Prostate gland (tissue), 2 donors: Measurements from ENCODE around the gene MXRA8.

Source experiments
- POLR2A ChIP-seq: fragments of 450-650 bp; IDR thresholded peaks from one replicate; pipeline ENCODE4 v1.6.1; 2016; ENCODE audit warnings: antibody characterized with exemption, mild to moderate bottlenecking
- POLR2AphosphoS5 ChIP-seq: sonication (generic); formaldehyde crosslinking; IDR thresholded peaks from one replicate; pipeline ENCODE4 v1.6.1; 2017; ENCODE audit warnings: antibody characterized with exemption
- TF ChIP-seq, protein P1 (sequence below), 4 experiments: fragments of 200-600 bp in 2 of 4; fragments of 450-650 bp in 2 of 4; sonication (generic) in 2 of 4; IDR thresholded peaks; 1 replicate in 3 of 4; 2 replicates in 1 of 4; pipeline ENCODE4 v1.5.1; 2016 to 2019; ENCODE audit warnings: antibody characterized with exemption in 4 of 4, mild to moderate bottlenecking in 2 of 4, moderate library complexity in 2 of 4

DNA sequence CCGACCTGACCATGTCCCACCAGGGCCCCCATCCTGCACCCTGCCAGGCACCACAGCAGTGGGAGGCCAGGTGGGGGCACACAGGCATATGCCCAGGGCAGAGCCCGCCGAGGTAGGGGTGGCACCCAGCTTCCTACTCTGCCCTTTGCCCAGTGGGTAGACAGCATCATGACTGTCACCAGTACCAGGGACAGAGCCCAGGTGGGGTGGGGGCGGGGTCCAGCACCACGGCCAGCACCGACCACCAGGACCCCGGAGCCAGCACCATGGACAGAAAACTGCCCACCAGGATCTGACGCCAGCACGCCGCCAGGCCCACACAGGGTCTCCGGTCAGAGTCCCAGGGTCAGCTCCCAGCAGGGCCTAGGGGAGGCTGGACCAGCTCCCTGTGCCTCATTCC lies 23.5 kb downstream of the MXRA8 start:
- TF ChIP-seq, protein P1, sequence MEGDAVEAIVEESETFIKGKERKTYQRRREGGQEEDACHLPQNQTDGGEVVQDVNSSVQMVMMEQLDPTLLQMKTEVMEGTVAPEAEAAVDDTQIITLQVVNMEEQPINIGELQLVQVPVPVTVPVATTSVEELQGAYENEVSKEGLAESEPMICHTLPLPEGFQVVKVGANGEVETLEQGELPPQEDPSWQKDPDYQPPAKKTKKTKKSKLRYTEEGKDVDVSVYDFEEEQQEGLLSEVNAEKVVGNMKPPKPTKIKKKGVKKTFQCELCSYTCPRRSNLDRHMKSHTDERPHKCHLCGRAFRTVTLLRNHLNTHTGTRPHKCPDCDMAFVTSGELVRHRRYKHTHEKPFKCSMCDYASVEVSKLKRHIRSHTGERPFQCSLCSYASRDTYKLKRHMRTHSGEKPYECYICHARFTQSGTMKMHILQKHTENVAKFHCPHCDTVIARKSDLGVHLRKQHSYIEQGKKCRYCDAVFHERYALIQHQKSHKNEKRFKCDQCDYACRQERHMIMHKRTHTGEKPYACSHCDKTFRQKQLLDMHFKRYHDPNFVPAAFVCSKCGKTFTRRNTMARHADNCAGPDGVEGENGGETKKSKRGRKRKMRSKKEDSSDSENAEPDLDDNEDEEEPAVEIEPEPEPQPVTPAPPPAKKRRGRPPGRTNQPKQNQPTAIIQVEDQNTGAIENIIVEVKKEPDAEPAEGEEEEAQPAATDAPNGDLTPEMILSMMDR (IDR thresholded peaks at IDR 0.05): no peak
- TF ChIP-seq POLR2A (no peak), POLR2AphosphoS5 (no peak)
